ENCODE data around the gene ZNF462. TPM values are rescaled to one million over a fixed set of nuclear protein-coding genes. Genes with fewer than 3 reads are reported as not detected.

Gene ZNF462
- total RNA-seq, 2 donors from 2014 or later = 4.7 to 8.9 TPM

DNA sequence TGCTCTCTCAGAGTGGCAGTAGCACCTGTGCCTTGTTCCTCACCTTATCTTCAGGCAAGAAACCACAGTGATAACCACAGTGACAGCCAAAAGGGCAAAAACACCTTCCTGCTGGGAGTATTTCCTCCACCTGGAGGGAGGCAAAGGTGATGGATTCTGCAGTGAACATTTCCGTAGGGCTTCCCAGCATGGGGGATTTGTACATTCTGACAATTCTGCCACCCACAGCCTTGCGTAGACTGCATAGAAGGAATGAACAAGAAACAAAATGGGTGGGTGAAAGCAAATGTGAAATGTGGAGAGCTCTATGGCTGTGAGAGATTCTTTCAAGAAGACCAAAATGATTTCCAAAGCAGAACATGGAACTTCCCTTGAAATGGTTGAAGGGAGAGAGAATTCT is 111.4 kb downstream of the ZNF462 start:
- intact Hi-C loops (cut with DNase I) = no loop called here
- no peaks in the 10 kb centered on the region for H3K27me3 ChIP-seq
- ATAC-seq = no peak
- H3K9me3 ChIP-seq = no peaks in the 10 kb centered on the region
- DNase-seq = no peak
- H3K27ac ChIP-seq = no peak overlapping the region
- H3K4me3 ChIP-seq = no peak overlapping the region
- H3K4me1 ChIP-seq = no peaks in the 10 kb centered on the region
- WGBS, 2 donors = 72 to 75% methylated on average over 2 of the region's 2 CpGs
- no peak for TF ChIP-seq POLR2A (IDR thresholded peaks at IDR 0.05)
- TF ChIP-seq, protein P1, sequence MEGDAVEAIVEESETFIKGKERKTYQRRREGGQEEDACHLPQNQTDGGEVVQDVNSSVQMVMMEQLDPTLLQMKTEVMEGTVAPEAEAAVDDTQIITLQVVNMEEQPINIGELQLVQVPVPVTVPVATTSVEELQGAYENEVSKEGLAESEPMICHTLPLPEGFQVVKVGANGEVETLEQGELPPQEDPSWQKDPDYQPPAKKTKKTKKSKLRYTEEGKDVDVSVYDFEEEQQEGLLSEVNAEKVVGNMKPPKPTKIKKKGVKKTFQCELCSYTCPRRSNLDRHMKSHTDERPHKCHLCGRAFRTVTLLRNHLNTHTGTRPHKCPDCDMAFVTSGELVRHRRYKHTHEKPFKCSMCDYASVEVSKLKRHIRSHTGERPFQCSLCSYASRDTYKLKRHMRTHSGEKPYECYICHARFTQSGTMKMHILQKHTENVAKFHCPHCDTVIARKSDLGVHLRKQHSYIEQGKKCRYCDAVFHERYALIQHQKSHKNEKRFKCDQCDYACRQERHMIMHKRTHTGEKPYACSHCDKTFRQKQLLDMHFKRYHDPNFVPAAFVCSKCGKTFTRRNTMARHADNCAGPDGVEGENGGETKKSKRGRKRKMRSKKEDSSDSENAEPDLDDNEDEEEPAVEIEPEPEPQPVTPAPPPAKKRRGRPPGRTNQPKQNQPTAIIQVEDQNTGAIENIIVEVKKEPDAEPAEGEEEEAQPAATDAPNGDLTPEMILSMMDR (IDR thresholded peaks at IDR 0.05) = no peak
- H3K36me3 ChIP-seq (replicated peaks in 1 of 2; ENCODE audit: insufficient read depth in 1 of 2, low read depth in 2 of 2) = no peaks in the 10 kb centered on the region

DNA sequence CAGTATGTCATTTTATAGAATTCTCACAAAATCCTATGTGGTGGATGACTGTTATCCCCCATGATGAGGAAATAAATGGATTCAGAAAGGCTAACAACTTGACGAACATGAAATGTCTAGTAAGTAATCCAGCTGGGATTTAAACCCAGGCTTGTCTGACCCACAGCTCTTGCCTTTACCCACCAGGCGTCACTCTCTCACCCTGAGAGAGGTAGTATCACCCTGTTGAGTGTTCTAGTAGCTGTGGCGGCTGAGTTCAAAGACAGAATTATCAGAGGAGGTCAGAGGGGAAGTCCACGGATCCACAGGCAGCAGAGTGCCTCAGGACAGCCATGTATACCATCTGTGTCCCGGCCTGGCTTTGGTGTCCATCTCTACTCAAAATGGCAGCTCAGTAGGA is 113.8 kb downstream of the ZNF462 start:
- Histone ChIP-seq H3K27ac (no peak overlapping the region), H3K9me3 (no peaks in the 10 kb centered on the region), H3K27me3 (no peaks in the 10 kb centered on the region), H3K4me3 (no peak overlapping the region), H3K36me3 (replicated peaks in 1 of 2; ENCODE audit: insufficient read depth in 1 of 2, low read depth in 2 of 2) (no peaks in the 10 kb centered on the region), H3K4me1 (no peaks in the 10 kb centered on the region)
- ATAC-seq (no peak), DNase-seq (no peak)
- intact Hi-C loops (cut with DNase I) = no loop called here
- no peak for TF ChIP-seq POLR2A (IDR thresholded peaks at IDR 0.05)
- TF ChIP-seq, protein P1 (IDR thresholded peaks at IDR 0.05) = no peak
- WGBS, 2 donors = 80 to 82% methylated on average over 5 of the region's 5 CpGs

DNA sequence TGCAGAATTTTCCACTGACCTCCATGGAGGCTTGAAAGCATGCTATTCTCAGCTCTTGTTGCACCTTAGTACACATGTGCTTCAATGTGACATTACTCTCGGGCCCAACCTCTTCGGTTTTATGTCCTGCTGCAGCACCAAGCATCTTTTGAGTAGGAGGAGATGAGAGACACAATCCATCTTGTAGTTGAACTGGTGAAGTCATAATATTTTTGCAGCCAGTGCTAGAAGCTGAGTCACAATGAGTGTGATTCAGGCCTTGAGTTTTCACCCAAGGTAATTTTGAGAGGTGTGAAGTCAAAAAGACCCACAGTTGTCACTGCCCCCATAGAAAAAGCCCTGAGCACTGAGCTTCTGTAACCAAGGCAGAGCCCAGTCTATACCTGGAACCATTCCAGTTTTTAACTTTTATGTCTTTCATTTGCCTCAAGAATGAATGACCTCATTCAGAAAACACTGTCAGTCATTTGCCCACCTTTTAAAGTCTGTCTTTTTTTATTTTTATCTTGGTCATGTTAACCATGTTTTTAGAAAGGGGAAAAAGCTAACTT is 117.7 kb downstream of the ZNF462 start:
- intact Hi-C loops (cut with DNase I) = no loop called here
- H3K27ac ChIP-seq = no peak overlapping the region
- DNase-seq (no peak), ATAC-seq (no peak)
- H3K4me1 ChIP-seq = no peaks in the 10 kb centered on the region
- WGBS, 2 donors = 63 to 69% methylated on average over 2 of the region's 2 CpGs
- no peak for TF ChIP-seq POLR2A (IDR thresholded peaks at IDR 0.05)
- TF ChIP-seq, protein P1 (IDR thresholded peaks at IDR 0.05) = no peak
- no peaks in the 10 kb centered on the region for H3K9me3 ChIP-seq
- no peak overlapping the region for H3K4me3 ChIP-seq
- no peaks in the 10 kb centered on the region for H3K27me3 ChIP-seq
- H3K36me3 ChIP-seq (replicated peaks in 1 of 2; ENCODE audit: insufficient read depth in 1 of 2, low read depth in 2 of 2) = no peaks in the 10 kb centered on the region

DNA sequence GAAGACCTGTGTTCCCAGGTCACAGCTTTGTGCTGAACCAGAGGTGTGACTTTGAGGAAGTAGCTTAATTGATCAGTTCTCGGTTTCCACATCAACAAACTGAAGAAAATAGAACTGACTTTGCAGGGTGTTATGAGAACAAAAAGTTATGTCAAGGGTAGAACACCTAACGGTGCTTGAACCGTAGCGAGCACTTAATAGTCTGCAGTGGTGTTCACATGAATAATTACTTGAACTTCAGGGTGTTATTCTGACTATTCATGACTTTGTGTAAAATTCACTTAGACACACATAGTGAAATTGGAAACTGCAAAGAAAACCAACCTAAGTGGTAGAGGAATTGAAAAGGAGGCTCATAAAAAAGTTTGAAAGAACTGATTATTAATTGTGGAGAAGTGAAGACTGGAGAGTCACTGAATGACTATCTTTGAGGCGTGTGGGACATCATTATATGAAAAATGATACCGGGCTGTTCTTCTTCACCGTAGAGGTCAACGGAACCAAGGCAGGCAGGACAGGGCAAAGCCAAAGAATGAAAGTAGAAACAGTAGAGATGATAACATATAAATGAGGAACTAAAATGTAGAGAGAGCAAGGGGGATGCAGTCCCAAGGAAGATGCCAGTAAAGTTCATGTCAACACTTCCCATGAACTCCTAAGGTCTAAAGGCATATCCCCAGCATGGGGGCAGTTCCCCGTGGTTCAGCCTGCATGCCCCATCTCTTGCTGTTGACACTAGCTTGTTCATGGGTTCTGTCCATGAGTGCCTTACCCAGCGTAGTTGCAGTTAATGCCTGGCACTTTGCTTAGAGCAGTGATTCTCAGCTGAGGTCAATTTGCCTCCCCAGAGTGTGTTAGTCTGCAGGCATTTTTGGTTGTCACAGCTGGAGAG is 118.7 kb downstream of the ZNF462 start:
- intact Hi-C loops (cut with DNase I) = no loop called here
- DNase-seq = no peak
- 82 to 87% methylated on average over 10 of the region's 10 CpGs for WGBS, 2 donors
- no peaks in the 10 kb centered on the region for H3K36me3 ChIP-seq (replicated peaks in 1 of 2; ENCODE audit: insufficient read depth in 1 of 2, low read depth in 2 of 2)
- no peaks in the 10 kb centered on the region for H3K4me1 ChIP-seq
- H3K9me3 ChIP-seq = no peaks in the 10 kb centered on the region
- H3K27me3 ChIP-seq = no peaks in the 10 kb centered on the region
- no peak overlapping the region for H3K27ac ChIP-seq
- no peak overlapping the region for H3K4me3 ChIP-seq
- no peak for ATAC-seq
- TF ChIP-seq, protein P1 (IDR thresholded peaks at IDR 0.05) = no peak
- no peak for TF ChIP-seq POLR2A (IDR thresholded peaks at IDR 0.05)
